ENCODE data around the gene VPS39.
"Not testable (repeated sequence)": the region's sequence is repeated elsewhere in the genome, so short reads cannot be mapped to it uniquely, and the experiment has no call there.

The VPS39 gene, protein sequence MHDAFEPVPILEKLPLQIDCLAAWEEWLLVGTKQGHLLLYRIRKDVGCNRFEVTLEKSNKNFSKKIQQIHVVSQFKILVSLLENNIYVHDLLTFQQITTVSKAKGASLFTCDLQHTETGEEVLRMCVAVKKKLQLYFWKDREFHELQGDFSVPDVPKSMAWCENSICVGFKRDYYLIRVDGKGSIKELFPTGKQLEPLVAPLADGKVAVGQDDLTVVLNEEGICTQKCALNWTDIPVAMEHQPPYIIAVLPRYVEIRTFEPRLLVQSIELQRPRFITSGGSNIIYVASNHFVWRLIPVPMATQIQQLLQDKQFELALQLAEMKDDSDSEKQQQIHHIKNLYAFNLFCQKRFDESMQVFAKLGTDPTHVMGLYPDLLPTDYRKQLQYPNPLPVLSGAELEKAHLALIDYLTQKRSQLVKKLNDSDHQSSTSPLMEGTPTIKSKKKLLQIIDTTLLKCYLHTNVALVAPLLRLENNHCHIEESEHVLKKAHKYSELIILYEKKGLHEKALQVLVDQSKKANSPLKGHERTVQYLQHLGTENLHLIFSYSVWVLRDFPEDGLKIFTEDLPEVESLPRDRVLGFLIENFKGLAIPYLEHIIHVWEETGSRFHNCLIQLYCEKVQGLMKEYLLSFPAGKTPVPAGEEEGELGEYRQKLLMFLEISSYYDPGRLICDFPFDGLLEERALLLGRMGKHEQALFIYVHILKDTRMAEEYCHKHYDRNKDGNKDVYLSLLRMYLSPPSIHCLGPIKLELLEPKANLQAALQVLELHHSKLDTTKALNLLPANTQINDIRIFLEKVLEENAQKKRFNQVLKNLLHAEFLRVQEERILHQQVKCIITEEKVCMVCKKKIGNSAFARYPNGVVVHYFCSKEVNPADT

DNA sequence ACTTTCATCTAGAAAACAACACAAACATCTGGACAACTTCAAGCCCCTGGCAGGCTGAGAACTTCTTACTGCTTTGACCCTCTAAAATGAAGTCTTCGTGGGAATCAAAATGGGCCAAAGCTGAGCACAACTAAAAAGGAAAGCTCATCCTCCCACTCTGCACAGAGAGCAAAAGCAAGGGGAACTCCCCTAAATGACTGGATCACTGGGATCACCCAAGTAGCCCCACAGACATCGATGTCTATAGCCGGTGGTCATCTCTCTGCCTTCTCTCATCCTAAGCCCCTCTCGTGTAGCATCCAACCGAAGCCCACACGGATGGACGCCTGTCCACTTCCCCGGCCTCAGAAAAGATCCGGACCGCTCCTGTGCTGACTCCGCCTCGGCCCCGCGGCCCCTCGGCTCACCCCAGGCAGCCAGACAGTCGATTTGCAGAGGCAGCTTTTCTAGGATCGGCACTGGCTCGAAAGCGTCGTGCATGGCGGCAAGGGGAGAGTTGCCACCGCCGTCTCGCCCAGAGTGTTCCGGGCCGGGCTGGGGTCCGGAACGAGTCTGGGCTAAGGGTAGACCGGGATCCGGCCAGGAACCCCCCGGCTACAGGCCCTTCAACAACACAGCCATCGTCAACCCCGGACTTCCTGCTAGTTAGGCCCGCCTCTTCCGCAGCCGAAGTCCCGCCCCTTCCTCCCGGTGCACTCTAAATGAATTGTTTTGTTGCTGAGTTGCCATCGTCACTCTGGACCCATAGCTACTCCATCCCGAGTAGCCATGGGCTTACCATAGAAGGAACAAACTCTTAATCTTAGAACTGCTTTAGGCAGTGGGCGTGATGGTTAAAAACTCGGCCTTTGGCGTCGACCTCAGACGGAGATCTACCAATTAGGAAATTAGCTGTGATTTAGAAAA lies at the start of gene VPS39:
Gene VPS39 (minus strand): TSS at position 631 of the 906 bp plus-strand sequence. CDS start 151 bp downstream, at position 480.
- DNase-seq, result peak; percentile 65 to 66

DNA sequence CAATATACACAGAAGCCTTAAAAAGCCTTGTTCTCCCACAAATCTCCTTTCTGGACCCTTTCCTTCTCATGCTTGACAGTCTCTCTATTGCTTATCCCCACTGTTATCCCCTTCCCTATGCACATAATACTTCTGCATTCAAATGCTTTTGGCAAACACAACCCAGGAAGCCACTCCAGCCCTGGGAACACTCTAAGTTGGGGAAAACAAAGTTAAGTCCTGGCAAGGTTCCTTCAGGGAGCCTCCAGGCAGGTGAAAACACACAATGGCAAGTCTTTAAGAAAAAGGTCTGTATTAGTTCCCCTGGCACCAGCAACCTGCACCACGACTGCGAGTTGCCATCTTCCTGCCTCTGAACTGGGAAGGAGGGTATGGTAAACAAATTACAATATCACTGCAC lies 45.2 kb upstream of the VPS39 start:
- no peak for DNase-seq

DNA sequence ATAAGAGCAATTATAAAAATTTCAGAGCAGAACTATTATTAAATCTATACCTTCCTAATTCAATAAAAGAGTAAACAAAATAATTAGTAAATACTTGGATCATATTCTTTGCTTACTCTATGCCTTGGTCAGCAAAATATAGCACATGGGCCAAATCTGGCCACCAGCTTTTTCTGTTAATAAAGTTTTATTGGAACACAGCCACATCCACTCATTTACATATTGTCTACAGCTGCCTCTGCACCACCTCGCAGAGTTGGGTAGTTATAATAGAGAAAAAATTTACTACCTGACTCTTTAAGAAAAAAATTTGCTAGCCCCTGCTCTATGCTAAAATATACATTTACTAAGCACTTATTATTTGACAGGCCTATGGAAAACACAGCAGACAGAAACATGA lies 32.7 kb upstream of the VPS39 start:
- DNase-seq, result no peak

GRCh38 chr15:42239528-42240182 lies 31.6 kb upstream of the VPS39 start:
- DNase-seq, result no peak

GRCh38 chr15:42233107-42233506 lies 25.0 kb upstream of the VPS39 start:
- peak in 1 of 2 experiments; percentile 2 for DNase-seq

DNA sequence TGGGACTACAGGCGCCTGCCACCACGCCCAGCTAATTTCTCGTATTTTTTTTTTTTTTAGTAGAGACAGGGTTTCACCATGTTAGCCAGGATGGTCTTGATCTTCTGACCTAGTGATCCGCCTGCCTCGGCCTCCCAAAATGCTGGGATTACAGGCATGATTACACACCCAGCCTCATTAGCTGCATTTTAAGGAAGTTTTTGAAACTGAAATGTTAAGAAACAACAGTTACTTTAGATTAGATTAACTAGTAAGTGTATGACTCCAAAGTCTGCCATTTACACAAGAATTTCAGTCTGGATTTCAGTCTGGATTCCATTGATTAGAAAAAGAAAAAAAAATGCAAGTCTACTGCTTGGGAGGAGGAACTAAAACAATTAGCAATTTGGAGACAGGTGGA lies 24.5 kb upstream of the VPS39 start:
- no peak for DNase-seq

DNA sequence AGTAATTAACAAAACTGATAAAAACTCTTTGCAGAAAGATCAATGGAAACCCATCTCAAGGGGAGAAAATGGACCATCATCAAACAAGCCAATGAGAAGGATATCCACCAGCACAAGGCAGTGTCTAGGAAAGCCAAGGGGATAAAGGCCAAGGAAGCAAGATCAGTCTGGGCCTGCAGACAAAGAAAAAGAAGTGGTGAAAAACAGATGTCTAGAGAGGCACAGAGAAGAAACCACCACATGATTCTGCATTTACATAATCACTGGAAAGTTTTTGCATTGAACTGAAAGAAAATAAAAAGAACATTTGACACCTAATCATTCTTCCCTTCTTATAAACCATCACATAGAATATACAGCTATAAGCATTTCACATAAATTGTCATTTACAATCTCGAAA lies 23.0 kb upstream of the VPS39 start:
- no peak for DNase-seq

- not testable (repeated sequence) for DNase-seq
Observed at GRCh38 chr15:42228981-42229380, 20.9 kb upstream of the VPS39 start.

DNA sequence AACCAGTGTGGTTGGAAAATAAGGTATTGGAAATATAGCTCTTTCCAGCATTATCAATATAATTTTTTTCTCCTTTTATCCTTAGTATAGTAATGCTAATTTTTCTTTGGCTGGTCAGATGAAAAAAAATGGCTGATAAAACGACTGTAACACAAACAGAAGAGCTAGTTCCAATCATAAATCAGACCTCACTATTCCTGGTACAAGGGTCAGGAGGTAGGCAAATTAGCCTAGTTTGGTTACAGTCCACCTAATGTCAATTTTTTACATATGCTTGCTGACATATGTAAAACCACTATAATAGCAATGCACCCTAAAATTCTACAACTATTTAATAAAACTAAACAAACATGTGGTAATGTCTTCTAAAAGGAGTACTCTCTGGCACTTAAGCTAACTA lies 19.9 kb upstream of the VPS39 start:
- no peak for DNase-seq

- DNase-seq, result no peak
Observed at GRCh38 chr15:42226648-42227047, 18.5 kb upstream of the VPS39 start.

DNA sequence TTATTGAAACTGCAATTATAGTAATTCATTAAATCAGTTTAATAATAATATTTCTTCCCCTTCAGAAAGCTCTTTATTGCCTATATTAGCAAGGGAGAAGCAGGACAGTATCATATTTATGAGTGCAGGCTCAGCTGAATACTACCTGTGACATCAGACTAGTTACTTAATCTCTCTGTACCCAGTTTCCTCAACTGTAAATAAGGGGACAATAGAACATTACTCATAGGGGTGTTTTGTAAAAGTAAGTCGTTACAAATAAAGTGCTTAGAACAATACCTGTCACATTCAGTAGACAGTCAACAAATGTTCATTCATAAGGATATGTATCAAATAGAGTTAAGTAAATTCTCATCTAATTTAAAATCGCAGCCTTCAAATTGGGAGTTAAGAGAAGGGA lies 12.1 kb upstream of the VPS39 start:
- DNase-seq, result no peak

DNA sequence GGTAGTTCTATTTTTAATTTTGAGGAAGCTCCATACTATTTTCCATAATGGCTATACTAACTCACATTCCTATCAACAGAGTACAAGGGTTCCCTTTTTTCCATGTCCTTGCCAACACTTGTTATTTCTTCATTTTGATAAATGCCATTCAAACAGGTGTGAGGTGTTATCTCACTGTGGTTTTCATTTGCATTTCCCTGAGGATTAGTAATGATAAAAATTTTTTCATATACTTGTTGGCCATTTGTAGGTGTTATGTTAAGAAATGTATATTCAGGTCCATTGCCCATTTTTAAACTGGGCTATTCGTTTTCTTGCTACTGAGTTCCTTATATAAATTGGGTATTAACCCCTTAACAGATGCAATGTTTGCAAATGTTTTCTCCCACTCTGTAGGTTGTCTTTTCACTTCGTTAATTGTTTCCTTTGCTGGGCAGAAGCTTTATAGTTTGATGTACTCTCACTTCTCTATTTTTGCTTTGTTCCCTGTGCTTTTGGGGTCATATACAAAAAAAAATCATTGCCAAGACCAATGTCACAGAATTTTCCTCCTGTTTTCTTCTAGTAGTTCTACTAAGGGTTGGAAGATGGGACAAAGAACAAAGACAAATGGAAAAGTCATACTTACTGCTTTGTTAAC lies 11.0 kb upstream of the VPS39 start:
- DNase-seq, result no peak

- DNase-seq, result no peak
Observed at GRCh38 chr15:42217568-42217967, 9.5 kb upstream of the VPS39 start.

DNA sequence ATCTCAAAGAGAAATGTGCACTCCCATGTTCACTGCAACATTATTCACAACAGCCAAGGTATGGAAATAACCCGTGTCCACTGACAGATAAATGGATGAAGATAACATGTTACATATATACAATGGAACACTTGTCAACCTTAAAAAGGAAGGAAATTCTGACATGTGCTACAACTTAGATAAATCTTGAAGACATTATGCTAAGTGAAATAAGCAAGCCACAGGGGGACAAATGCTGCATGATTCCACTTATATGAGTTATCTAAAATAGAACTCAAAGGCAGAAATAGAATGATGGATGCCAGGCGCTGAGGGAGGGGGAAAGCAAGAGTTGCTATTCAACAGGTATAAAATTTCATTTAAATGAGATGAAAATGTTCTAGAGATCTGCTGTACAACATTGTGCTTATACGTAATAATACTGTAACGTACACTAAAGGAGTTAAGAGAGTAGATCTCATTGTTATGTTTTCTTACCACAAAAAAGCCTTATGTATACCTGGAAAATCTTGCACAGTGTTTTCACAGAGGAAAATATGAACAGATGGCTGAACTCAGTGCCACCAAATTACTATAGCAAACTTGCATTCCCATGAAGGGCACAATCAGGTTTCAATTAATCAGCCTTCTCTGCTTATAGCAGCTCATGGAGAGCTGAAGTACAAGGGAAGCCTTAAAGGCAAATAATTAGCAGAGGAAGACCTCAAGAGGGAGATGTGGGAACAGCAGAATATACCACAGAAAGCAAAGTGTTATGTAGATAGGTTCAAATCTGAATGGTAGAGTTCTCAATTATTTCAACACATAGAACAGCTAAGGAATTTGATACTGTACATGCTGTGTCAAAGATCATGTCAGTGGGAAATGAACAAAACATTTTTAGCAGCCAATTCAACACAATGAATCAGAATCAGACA lies 8.1 kb upstream of the VPS39 start:
- peak; percentile 1 to 12 for DNase-seq

DNA sequence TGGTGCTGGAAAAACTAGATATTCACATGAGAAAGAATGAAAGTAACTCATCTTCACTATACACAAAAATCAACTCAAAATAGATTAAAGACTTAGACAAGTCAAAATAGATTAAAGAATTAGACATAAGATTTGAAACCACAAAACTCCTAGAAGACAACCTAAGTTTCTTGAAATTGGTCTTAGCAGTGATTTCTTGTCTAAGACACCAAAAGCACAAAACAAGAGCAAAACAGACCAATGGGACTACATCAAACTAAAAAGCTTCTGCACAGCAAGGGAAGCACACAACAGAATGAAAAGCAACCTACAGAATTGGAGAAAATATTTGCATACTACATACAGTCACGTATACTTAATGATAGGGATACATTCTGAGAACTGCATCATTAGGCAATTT lies 6.5 kb upstream of the VPS39 start:
- no peak for DNase-seq

DNA sequence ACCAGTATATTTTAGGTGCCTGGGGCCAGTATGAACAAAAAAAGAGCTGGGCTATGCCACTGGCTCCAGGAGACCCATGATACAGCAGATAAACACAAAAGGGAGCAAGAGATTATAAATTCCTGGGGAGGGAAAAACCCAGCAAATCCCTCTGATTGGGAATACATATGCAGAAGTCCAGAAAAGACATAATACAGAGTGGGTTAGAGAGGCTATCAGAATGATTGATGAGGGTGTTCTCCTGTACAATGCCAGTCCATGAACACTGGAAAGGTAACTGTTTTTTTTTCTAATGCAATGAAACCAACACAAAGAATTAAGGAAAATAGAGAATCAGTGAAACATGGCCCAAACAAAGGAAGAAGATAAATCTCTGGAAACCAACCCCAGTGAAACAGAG lies 5.4 kb upstream of the VPS39 start:
- DNase-seq, result no peak

GRCh38 chr15:42210696-42211095 lies 2.6 kb upstream of the VPS39 start:
- DNase-seq, result no peak

- DNase-seq, result no peak
Observed at GRCh38 chr15:42206406-42206805, 1.7 kb downstream of the VPS39 start.

DNA sequence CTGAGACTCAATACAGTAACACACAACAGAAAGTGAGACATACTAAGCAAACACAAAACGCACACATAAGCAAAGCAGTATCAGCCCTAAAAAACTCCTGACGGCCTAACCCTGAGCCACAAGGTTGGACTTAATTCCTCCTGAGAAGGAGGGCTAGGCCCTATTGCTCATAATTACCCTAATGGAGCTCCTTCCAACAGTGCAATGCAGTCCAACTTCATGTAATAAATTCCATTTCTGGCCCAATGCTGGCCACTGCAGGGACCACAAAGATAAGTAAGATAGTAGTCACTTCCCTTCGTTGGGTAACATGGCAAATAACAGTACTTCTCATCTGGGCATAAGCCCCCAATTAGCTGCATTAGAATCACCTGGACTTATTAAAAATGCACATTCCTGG lies 4.2 kb downstream of the VPS39 start:
- DNase-seq, result no peak

GRCh38 chr15:42202653-42203052 lies 5.5 kb downstream of the VPS39 start:
- no peak for DNase-seq

DNA sequence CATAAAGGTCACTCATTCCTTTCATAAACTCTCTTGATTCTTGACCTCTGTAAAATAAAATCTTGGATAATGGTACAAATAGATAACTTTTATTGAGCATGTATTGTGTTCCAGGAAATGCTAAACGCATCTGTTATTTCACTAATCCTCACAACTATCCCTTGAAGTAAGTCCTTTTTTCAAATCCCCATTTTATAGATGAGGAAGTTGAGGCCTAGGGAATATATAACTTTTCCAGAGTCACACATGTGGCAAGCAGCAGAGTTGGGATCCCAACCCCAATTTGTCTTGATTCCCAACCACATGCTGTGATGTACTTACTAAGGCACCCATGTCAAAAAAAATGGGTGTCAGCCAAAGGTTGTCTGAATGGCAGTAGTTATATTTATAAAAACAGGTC lies 6.3 kb downstream of the VPS39 start:
- DNase-seq, result no peak

Data from Kasumi-1 (cell line).